Measurements from ENCODE around the gene ITSN1. TPM values are rescaled to one million over a fixed set of nuclear protein-coding genes. Genes with fewer than 3 reads are reported as not detected.

Gene ITSN1
- total RNA-seq, 1 donor = 3.5 TPM

GRCh38 chr21:33829844-33830243, 187.5 kb downstream of the ITSN1 start:
- no peak for DNase-seq (ENCODE audit: low read depth in 2 of 3, low spot score in 2 of 3)

- no peak for DNase-seq (ENCODE audit: low read depth in 2 of 3, low spot score in 2 of 3)
Observed at GRCh38 chr21:33831962-33832659, 189.8 kb downstream of the ITSN1 start.

DNA sequence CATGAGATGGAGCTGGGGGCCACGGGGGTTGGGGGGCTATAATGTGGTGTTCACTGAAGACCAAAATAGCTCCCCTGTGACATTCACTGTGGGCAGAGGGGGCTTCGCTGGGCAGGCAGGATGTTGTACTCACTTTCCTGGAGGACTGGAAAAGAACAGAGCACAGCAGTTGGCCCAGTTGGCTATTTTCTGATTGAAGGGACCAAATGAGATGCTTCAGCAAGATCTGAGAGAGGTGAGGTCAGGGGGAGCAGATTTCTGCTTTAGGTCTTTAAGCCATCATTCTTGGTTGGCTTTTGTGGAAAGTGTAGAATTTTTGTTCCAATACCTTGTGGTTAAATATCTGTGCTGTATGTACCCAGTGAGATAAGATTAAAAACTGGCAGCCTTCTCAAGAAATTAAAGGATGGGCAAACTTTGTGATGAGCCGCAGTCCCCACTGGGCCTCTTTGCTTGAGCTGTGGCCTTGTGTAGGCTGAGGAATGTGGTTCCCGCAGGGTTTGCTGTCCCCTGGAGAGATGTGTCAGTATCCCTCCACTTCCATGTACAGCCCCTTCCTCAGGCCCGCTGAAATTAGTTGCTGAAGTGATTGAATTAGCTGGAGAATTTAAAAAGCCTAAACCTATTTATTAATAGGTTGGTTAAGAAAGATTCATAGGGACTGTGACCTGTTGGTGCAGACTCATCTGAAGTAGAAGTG, 192.7 kb downstream of the ITSN1 start:
- no peak for DNase-seq (ENCODE audit: low read depth in 2 of 3, low spot score in 2 of 3)

GRCh38 chr21:33835920-33836319, 193.6 kb downstream of the ITSN1 start:
- no peak for DNase-seq (ENCODE audit: low read depth in 2 of 3, low spot score in 2 of 3)

DNA sequence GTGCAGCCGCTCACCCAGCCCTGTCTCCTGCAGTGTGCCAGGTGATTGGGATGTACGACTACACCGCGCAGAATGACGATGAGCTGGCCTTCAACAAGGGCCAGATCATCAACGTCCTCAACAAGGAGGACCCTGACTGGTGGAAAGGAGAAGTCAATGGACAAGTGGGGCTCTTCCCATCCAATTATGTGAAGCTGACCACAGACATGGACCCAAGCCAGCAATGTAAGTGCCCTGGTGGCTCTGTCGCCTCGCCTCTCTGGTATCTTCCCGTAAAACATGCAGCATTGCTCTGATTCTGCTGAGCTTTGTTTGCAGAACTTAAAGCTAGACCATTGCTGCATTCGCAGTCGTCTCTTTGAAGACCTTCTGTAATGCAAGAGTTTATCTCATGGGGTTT, 194.1 kb downstream of the ITSN1 start:
- no peak for DNase-seq (ENCODE audit: low read depth in 2 of 3, low spot score in 2 of 3)

GRCh38 chr21:33839167-33839716, 196.9 kb downstream of the ITSN1 start:
- no peak for DNase-seq (ENCODE audit: low read depth in 2 of 3, low spot score in 2 of 3)

DNA sequence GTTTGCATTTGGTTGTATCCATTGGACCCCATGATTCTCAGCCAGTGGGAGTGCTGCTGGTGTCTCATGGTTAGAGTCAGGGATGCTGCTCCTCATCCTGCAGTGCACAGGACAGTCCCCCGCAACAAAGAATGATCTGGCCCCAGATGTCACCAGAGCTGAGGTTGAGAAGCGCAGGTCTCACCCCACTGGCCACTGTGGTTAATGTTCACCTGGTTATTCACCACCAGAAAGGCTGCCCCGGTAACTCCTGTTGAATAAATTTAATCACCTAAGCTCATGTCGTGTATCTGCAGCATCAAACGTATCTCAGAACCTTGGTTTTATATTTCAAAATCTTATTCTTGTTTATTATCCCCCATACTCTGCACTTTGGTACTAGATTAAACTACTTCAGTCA, 197.5 kb downstream of the ITSN1 start:
- no peak for DNase-seq (ENCODE audit: low read depth in 2 of 3, low spot score in 2 of 3)

- no peak for DNase-seq (ENCODE audit: low read depth in 2 of 3, low spot score in 2 of 3)
Observed at GRCh38 chr21:33840771-33841170, 198.5 kb downstream of the ITSN1 start.

DNA sequence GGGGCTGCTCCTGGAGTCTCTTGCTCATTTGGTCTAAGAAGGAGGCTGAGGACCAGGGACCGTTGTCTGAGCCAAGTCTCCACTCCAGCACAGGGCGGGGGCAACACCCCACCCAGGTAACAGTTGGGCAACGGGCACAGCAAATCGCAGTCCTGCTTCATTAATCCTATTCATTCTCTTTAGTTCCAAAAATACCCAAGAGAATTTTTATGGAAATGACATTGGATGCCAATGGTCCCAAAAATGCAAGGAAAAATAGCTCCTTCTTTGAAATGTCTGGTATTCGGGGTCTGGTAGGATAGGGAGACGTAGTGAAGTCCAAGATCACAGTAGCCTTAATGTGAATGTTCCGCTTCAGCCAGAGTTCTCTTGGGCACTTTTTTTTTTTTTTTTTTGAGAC, 199.3 kb downstream of the ITSN1 start:
- DNase-seq (ENCODE audit: low read depth in 2 of 3, low spot score in 2 of 3) = no peak

- no peak for DNase-seq (ENCODE audit: low read depth in 2 of 3, low spot score in 2 of 3)
Observed at GRCh38 chr21:33843216-33843615, 200.9 kb downstream of the ITSN1 start.

- no peak for DNase-seq (ENCODE audit: low read depth in 2 of 3, low spot score in 2 of 3)
Observed at GRCh38 chr21:33844104-33844889, 202.0 kb downstream of the ITSN1 start.

- no peak for DNase-seq (ENCODE audit: low read depth in 2 of 3, low spot score in 2 of 3)
Observed at GRCh38 chr21:33844890-33845205, 202.5 kb downstream of the ITSN1 start.

GRCh38 chr21:33846141-33846540, 203.8 kb downstream of the ITSN1 start:
- DNase-seq (ENCODE audit: low read depth in 2 of 3, low spot score in 2 of 3) = no peak

DNA sequence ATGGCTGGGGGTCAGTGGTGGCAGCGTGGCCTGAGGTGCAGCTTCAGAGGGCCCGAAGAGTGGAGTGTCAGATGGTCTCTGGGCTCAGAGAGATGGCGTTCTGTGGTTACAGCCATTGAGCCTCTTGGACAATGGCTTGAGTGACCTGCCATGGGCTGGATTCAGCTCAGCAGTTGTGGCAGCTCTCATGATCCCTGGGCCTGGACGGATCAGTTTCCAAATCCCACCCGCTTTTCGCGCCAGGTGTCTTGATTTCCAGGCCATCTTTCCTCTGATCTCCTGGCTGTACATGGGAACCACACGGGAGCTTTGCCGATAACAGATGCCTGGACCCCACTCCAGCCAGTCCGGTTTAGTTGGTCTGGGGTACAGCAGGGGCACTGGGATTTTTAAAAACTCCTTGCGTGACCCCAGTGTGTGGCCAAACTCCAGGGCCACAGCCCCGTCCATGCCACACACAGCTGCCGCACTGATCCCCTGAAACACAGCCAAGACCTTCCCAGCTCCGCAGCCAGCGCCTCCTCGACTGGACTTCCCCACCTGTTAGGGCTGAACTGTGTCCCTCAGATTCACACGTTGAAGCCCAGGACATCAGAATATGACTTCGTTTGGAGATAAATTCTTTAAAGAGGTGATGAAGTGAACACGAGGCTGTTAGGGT, 205.4 kb downstream of the ITSN1 start:
- no peak for DNase-seq (ENCODE audit: low read depth in 2 of 3, low spot score in 2 of 3)

DNA sequence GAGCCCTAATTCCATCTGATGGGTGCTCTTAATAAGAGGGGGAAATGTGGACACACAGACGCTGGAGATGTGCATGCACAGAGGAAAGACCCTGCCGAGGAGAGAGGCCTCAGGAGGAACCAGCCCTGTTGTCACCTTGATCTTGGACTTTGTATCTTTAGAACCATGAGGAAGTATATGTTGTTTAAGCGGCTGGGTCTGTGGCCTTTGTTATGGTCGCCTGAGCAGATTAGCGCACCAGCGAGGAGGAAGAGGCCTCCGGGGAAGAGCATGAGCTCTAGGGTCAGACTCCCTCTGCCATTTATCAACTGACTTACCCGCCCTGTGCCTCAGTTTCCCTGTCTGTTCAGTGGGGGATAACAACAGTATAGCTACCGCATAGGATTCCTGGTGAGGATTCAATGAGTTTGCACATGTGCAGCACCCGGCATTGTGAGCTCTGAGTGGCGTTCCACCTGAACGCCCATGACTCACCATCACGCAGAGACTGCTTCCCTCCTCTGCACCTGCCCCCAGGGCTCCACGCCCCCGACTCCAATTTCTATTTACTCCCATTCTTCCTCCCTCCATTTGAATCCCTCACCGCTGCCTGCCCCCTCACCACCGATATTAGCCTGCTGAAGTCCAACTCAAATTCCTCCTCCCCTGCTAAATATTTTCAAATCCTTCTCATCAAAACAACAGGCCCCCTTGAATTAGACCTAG, 206.1 kb downstream of the ITSN1 start:
- no peak for DNase-seq (ENCODE audit: low read depth in 2 of 3, low spot score in 2 of 3)

GRCh38 chr21:33849834-33850233, 207.5 kb downstream of the ITSN1 start:
- DNase-seq (ENCODE audit: low read depth in 2 of 3, low spot score in 2 of 3) = no peak

DNA sequence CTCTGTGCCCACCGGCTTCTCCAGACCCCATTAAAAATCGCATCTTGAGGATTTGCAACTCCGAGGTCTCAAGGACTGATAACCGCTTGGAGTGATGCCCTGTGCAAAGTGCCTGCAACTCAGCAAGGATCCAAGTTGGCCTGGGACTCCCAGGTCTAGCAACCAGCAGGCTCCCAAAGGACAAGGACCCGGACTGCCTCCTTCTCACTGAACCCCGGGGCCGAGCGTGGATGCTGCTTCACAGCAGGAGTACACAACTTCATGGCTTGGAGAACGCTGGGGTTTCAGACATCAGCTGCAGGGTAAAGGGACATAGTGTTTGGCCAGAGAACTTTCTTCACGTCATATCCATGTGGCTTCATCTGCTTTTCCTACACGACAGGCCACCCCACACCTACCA, 208.1 kb downstream of the ITSN1 start:
- DNase-seq (ENCODE audit: low read depth in 2 of 3, low spot score in 2 of 3) = no peak

- DNase-seq (ENCODE audit: low read depth in 2 of 3, low spot score in 2 of 3) = no peak
Observed at GRCh38 chr21:33850985-33851384, 208.7 kb downstream of the ITSN1 start.

- DNase-seq (ENCODE audit: low read depth in 2 of 3, low spot score in 2 of 3) = no peak
Observed at GRCh38 chr21:33852485-33852884, 210.2 kb downstream of the ITSN1 start.

DNA sequence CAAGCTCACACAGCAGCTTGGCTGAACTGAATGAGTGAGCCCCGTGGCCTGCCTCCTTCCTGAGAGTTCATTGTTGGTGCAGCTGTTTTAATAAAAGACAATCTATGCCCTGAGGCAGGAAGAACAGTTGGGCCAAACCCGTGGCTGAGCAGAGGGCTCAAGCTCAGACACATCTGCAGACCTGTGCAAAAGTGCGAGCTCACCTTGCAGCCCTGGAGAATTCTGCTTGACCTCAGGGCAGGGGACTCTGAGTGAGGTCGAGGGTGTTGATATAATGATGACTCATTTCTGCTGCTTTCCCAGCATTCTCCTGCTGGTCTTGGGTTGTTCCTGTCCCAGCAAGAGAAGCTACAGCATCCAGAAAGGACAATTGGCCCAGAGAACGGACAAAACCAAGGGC, 212.3 kb downstream of the ITSN1 start:
- DNase-seq (ENCODE audit: low read depth in 2 of 3, low spot score in 2 of 3) = no peak

All from hematopoietic multipotent progenitor cell (in vitro differentiated cells).